Hypothalamus (tissue), 51 donors: ENCODE results near the gene OLFM1.

Experiments used
- DNase-seq, 51 donors: peaks; one replicate each; lab custom pipeline; 2025; lab: John Stamatoyannopoulos, UW

Gene OLFM1

GRCh38 chr9:135087899-135088347, 455 bp downstream of the OLFM1 start:
- DNase-seq: peak in 2 of 51 donors; percentile 22 to 31

DNA sequence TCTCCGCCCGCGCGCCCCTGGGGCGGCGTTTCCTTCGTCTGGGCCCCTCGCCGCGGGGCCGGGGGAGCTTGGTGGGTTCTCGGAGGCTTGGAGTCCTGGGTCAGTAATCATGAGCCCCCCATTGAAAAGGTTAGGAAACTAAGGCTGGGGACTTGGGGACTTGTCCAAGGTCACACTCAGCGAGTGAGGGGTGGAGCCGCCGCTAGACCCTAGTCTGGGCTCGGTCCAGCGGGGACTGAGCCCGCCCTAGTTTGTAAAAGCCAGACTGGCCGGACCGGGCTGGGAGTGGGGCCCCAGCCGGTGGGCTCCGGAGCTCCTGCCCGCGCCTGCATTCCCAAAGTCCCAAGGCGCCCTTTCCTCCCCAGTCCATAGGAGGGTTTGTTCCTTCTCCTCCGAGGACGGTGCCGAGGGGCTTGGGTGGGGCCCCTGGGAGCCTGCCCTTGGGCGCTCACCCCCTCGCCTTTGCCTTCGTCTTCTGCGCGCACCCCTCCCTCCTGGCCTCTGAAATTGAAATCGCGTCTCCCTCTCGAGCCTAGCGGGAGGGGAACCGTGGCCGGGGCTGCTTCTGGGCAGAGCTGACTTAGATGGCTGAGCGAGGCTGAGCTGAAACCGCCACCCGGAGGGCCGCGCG, 995 bp downstream of the OLFM1 start:
- peak in 3 of 51 donors; percentile 26 to 45 (median 43) for DNase-seq

GRCh38 chr9:135088979-135089847, 1.7 kb downstream of the OLFM1 start:
- DNase-seq: no peak

DNA sequence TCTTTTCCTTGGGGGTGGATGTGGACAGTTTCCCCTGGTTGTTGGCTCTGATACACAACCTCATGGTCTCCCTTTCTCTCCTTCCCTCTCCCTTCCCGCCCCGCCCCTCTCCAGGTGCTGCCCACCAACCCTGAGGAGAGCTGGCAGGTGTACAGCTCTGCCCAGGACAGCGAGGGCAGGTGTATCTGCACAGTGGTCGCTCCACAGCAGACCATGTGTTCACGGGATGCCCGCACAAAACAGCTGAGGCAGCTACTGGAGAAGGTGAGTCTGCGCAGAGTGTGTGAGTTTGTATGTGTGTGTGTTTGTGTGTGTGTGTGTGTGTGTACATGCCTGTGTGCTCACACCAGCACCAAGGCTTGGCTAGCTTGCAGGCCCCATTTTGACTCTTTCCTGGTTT, 2.6 kb downstream of the OLFM1 start:
- DNase-seq: no peak

GRCh38 chr9:135090547-135090946, 3.1 kb downstream of the OLFM1 start:
- no peak for DNase-seq

DNA sequence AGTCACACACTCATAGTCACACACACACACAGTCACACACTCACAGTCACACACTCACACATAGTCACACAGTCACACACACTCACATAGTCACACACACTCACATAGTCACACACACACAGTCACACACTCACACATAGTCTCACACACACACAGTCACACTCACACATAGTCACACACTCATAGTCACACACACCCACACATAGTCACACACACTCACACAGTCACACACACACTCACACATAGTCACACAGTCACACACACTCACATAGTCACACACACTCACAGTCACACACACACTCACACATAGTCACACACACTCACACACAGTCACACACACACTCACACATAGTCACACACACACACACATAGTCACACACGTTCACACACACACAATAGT, 4.1 kb downstream of the OLFM1 start:
- no peak for DNase-seq

GRCh38 chr9:135093111-135093510, 5.6 kb downstream of the OLFM1 start:
- DNase-seq: no peak

DNA sequence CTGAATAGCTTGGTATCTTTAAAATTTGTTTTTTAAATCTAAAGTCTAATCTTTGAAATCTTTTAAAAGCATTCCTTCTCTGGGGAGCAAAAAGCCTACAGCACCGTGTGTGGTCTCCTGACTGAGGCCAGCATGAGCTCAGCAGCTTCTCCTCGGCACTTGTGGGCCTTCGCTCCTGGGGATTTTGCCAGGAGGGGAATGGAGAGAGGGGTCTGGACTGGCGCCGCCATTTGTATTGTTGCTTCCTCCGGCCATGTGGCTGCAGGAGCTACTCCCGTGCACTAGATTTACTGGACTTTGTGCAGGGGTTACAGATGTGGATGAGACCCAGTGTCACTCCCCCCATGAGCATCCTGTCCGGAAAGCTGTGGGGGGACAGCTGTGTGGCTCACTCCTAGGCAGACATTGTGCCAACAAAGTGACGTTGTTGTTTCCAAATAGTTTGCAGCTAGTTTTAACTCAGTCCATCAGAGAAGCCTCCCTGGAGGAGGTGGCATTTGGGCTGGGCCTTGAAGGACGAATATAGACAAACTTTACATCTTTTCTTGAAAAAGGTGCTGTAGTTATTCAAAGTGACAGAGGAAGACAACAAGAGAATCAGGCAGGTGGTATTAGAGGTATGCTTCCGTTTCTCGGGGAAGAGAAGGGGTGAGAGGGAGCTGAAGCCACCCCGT, 6.6 kb downstream of the OLFM1 start:
- peak in 2 of 51 donors; percentile 23 to 33 for DNase-seq

DNA sequence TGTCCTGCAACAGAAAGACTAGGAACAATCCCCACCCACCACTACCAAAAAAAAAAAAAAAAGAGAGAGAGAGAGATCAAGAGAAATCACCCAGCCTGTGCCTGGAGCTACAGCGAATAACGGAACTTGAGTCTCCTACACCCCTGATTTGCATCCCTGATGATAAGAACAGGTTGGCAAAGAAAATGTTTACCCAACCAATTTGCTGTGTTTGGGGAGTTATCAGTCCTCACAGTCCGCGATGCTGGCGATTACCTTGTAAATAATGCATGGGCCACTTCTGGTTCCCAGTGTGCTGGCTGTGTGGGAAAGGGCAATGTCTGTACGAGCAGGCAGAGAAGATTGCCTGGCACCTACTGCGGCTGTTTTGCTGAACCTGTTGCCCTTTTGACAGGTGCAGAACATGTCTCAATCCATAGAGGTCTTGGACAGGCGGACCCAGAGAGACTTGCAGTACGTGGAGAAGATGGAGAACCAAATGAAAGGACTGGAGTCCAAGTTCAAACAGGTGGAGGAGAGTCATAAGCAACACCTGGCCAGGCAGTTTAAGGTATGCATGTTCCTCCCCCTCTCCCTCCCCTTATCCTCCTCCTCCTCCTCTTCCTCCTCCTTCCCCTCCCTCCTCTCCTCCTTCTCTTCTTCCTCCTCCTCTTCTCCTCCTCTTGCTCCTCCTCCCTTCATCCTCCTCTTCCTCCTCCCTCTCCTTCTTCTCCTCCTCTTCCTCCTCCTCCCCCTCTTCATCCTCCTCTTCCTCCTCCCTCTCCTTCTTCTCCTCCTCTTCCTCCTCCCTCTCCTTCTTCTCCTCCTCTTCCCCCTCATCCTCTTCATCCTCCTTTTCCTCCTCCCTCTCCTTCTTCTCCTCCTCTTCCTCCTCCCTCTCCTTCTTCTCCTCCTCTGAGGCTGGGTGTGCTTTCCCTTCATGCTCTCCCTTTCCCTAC, 8.3 kb downstream of the OLFM1 start:
- no peak for DNase-seq

- no peak for DNase-seq
Measured at GRCh38 chr9:135096408-135096895, 9.0 kb downstream of the OLFM1 start.

DNA sequence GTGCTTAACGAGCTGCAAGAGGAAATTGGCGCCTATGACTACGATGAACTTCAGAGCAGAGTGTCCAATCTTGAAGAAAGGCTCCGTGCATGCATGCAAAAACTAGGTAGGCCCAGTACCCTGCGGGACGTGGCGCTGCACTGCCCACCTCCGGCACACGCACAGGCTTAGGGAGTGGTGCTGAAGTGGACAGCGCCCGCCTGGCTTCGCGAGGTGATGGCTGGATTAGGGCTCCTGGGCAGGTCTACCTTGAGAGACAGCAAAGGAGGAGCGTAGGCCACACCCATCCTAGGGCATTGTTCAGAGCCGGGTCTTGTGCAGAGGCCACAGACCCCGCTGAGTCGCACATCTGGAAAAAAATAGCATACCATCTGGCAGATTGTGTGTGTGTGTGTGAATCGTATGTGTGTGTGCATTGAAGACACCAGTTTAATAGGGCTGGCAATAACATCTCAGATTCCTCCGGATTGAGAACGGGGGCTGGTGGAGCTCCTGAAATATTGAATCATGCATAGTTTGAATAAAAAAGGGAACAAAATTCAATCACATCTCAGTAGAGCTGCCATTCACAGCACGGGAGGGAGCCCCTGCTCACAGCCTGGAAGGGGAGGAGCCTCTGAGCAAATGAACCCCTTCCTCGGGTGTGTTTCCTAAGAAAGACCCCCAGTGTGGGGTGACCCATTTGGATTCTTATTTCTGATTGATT, 11.1 kb downstream of the OLFM1 start:
- DNase-seq: no peak

GRCh38 chr9:135099574-135099973, 12.1 kb downstream of the OLFM1 start:
- DNase-seq: no peak

DNA sequence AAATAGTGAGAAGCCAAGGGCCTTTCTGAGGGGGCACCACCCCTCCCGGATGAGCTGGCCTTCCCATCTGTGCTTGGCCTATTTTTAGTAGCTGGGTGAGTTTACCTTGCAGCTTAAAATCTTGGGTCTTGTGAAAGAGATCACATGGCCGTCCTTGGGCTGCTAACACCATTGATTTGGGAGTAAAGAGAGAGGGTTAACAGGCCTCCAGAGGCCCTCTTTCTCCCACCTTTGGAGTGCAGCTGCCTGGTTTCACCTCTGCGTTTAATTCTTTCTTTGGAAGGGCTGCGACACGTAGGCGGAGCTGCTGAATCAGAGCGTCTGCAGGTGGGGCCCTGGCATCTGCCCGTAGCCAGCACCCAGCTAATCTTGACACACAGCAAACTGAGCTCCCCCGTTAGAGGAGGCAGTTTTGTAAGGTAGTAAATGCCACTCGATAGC, 12.8 kb downstream of the OLFM1 start:
- DNase-seq: peak in 1 of 51 donors; percentile 36

- no peak for DNase-seq
Measured at GRCh38 chr9:135100725-135101410, 13.4 kb downstream of the OLFM1 start.

DNA sequence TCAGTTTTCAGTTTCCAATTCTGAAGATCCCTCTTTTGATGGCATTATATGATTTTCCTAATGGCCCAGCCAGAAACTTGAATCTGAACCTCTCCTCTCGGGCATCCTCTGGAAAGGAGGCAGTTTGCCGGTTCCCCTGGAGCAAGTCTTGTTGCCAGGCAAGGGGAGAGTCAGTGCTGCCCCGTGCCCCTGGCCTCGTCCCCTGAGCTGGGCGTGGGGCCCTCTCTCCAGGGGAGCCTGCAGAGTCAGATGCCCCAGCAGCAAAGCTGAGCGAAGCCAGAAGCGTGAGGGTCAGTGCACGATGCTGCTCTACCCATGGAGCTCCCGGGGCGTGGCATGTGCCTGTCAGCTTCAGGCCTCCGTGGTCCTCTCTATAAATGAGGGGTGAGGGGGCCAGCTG, 14.0 kb downstream of the OLFM1 start:
- DNase-seq: peak in 4 of 51 donors; percentile 14 to 26 (median 22)

DNA sequence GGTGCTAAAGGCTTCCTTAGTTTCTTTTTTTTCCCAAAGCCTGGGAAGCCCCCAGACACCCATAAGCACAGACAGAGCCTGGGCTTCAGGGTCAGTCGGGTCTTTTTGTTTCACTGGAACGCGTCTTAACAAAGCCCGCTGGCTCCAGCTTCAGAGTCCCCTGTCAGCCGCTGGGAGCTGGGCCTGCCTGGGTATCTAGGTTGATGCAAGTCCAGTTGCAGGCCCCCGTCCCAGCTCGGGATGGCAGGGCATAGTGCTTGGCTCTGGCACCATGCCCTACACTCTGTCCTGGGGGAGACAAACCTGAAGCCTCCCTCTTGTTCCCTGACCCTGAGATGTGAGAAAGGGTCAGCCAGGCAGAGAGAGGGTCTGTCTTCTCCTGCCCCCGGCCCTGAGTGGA, 14.5 kb downstream of the OLFM1 start:
- DNase-seq: no peak

- DNase-seq: no peak
Measured at GRCh38 chr9:135102331-135102730, 14.9 kb downstream of the OLFM1 start.

- peak in 1 of 51 donors; percentile 27 for DNase-seq
Measured at GRCh38 chr9:135103001-135103446, 15.6 kb downstream of the OLFM1 start.
